Spleen (tissue), 7 donors: ENCODE data around the gene SLC38A10.

Source experiments
- CTCF ChIP-seq, 11 experiments: fragments of 200-600 bp in 7 of 11; fragments of 450-650 bp in 4 of 11; sonication (generic) in 4 of 11; IDR thresholded peaks in 8 of 11; conservative IDR thresholded peaks in 3 of 11; 1 replicate in 7 of 11; 2 replicates in 4 of 11; pipeline versions ENCODE4 v1.4.0 to v1.8.0; 2016 to 2021; ENCODE audit warnings: antibody characterized with exemption in 11 of 11, inconsistent platforms in 4 of 11, mild to moderate bottlenecking in 1 of 11
- POLR2A ChIP-seq, 3 donors: fragments of 450-650 bp; IDR thresholded peaks; one replicate each; pipeline ENCODE4 v1.5.1; 2017; ENCODE audit warnings: antibody characterized with exemption in 3 of 3, mild to moderate bottlenecking in 1 of 3
- POLR2AphosphoS5 ChIP-seq, 3 donors: sonication (generic); formaldehyde crosslinking; IDR thresholded peaks; one replicate each; pipeline ENCODE4 v1.5.1; 2017; ENCODE audit warnings: antibody characterized with exemption in 3 of 3
- donor health status: DM: no; HTN: no; CAD: no; lungs with moderate emphysema.
- donor health status: DM: no; HTN: no; CAD: no.
- donor health status: DM: no; HTN: no; CAD: no.

DNA sequence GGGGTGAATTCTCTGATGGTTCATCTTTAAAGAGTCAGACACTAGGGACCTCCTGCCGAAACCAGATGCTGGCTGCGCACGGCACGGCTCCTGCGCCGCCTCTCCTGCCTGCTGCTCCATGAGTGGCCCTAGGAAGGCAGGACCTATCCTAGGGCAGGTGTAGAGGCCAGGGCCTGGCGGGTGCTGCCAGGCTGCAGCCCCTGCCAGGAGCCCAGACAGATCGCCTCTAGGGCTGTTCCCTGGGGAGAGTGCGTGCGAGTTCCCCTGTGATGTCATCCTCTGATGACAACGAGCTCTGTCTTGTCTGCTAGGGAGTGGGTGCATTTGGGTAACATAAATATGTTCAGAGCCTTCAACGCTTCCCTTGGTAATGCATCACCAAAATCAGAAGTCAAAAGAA, 23.9 kb downstream of the SLC38A10 start:
- TF ChIP-seq CTCF (IDR thresholded peaks at IDR 0.05 in 8 of 11, conservative IDR thresholded peaks at IDR 0.05 in 3 of 11) (no peak), POLR2AphosphoS5 (IDR thresholded peaks at IDR 0.05) (no peak), POLR2A (IDR thresholded peaks at IDR 0.05) (no peak)
